IPS-20b (cell line): Measurements from ENCODE around the gene SMYD3.

Experiments
- H3K27ac ChIP-seq: one replicate; pipeline ENCODE4 v1.5.1; 2013; ENCODE audit warnings: low read length
- H3K27me3 ChIP-seq: 2 replicates; pipeline ENCODE4 v1.6.1; 2013; ENCODE audit warnings: mild to moderate bottlenecking, low read length, inconsistent platforms; ENCODE audit not compliant: insufficient read depth
- H3K36me3 ChIP-seq: 2 replicates; pipeline ENCODE4 v1.6.1; 2013; ENCODE audit warnings: low read depth, mild to moderate bottlenecking, inconsistent platforms, low read length, moderate library complexity; ENCODE audit not compliant: insufficient read depth
- H3K4me1 ChIP-seq: 2 replicates; pipeline ENCODE4 v1.6.1; 2013; ENCODE audit warnings: mild to moderate bottlenecking, control low read depth, inconsistent platforms, low read length, moderate library complexity; ENCODE audit not compliant: insufficient read depth
- H3K4me3 ChIP-seq: 2 replicates; pipeline ENCODE4 v1.5.1; 2013; ENCODE audit warnings: mild to moderate bottlenecking, low read length, inconsistent platforms
- H3K9ac ChIP-seq: 2 replicates; pipeline ENCODE4 v1.6.1; 2013; ENCODE audit warnings: low read depth, mild to moderate bottlenecking, inconsistent platforms, low read length, moderate library complexity
- H3K9me3 ChIP-seq: 2 replicates; pipeline ENCODE4 v1.6.1; 2013; ENCODE audit warnings: mild to moderate bottlenecking, low read depth, low read length, inconsistent platforms; ENCODE audit not compliant: insufficient read depth

Gene SMYD3

DNA sequence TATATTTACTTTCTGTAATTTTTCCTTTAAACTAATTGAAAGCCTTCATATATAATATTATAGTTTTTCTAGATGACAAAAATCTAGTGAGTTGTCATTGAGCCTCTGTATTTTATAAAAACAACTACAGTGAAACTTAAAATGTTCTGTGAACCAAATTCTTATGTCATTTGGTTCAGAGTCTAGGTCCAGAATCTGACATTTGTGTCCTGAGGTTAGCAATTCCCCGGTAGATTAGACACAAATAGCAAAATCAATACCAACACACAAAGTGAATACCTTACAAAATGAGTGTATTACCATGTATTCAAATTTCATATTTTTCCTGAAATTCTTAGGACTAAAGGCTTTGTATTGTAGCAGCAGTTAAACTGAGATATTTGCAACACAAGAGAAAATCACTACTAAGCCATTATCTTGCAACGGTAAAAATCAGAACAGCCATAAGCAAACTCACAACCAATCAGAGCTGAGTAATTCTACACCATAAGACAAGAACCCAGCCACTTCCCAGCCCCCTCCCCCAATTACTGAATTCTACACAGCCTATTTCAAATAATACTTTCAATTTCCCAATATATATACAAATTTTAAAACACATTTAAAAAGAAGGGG lies 573.5 kb downstream of the SMYD3 start:
- H3K4me1 ChIP-seq, result peaks cover 16% of the 10 kb centered on the region
- no peaks in the 10 kb centered on the region for H3K9me3 ChIP-seq
- no peaks in the 10 kb centered on the region for H3K36me3 ChIP-seq
- peak overlapping the region; percentile 34; the same call in 1 of the 2 replicates for H3K4me3 ChIP-seq
- no peaks in the 10 kb centered on the region for H3K27me3 ChIP-seq
- H3K9ac ChIP-seq, result no peak overlapping the region
- no peak overlapping the region for H3K27ac ChIP-seq

DNA sequence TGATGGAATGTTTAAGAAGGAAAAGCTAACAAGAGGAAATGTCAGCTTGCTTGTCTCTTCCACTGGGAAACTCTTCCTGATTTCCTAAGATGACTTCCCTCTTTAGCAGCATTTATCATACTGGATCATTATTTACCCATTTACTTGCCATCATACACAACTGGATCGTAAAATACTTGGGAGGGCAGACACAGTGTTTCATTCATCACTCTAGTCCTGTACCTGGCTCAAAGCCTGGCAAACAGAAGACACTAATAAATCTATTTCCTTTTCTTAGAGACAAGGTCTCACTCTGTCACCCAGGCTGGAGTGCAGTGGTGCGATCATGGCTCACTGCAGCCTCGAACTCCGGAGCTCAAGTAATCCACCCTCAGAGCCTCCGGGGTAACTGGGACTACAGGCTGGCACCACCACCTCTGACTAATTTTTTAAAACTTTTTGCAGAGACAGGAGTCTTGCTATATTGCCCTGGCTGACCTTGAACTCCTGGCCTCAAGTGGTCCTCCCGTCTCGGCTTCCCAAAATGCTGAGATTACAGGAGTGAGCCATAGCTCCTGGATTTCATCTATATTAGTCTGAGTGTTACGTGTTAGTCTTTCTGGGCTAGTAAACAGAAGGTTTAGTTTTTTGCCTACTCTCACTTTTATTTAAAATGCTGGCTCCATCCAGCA lies 574.6 kb downstream of the SMYD3 start:
- Histone ChIP-seq H3K4me1 (peaks cover 16% of the 10 kb centered on the region), H3K9ac (no peak overlapping the region), H3K27me3 (no peaks in the 10 kb centered on the region), H3K27ac (no peak overlapping the region), H3K9me3 (no peaks in the 10 kb centered on the region), H3K4me3 (no peak overlapping the region), H3K36me3 (no peaks in the 10 kb centered on the region)

DNA sequence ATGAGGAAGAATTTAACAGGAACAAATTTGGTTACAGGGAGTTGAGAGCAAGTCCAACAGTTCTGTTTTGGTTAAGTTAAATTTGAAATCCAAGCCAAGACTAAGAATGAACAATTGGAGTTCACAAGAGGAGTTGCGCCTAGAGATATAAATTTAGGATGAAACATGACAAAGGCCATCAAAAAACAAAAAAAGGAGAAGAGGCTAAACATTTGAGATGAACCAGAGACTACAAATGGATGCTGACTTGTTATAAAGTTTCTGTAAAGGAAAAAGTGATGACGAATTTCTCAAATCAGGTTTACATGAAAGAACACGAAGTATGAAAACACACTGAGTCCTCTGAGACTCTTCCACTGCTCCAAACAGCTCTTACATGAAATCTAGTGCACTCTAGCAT lies 575.6 kb downstream of the SMYD3 start:
- no peak overlapping the region for H3K4me3 ChIP-seq
- H3K9ac ChIP-seq, result no peak overlapping the region
- H3K9me3 ChIP-seq, result no peaks in the 10 kb centered on the region
- no peaks in the 10 kb centered on the region for H3K27me3 ChIP-seq
- H3K27ac ChIP-seq, result no peak overlapping the region
- no peaks in the 10 kb centered on the region for H3K36me3 ChIP-seq
- peaks cover 16% of the 10 kb centered on the region for H3K4me1 ChIP-seq

DNA sequence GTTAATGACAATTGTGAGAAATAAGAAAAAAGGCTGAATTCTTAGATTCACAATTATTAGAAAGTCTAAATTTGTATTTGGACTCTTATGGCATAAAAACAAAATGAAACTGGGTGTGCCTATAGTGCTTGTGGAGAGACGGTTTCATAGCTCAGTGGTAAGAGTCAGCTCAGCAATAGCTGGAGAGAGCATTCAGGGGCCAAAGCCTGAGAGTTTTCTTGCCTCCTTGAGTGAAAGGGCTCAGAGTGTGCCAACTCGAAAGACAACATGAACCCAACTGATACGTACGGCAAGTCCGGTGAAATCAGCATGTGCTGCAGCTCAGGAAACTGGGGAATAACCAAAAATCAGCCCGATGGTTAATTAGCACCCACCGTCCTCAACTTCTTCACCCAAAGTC lies 577.9 kb downstream of the SMYD3 start:
- Histone ChIP-seq H3K9ac (no peak overlapping the region), H3K27ac (no peak overlapping the region), H3K36me3 (no peaks in the 10 kb centered on the region), H3K27me3 (no peaks in the 10 kb centered on the region), H3K9me3 (no peaks in the 10 kb centered on the region), H3K4me1 (peaks cover 9% of the 10 kb centered on the region), H3K4me3 (no peak overlapping the region)

DNA sequence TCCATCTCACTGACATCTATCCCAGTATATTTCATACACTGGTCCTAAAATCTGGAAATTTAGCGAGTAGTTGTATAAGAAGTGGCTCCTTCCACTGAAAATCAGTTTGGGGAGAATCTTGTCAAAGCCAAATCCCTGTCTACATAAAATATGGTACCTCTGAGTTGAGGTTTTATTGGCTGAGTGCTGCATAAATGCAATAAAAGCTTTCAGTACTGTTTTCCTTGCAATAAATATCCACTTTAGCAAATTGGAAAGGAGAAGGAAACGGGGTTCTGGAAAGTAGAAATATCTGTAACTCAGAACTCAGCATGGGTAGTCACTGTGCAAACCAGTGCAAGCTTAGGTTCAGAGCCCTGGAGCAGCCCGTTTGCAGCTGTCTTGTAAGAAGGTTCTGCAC lies 580.2 kb downstream of the SMYD3 start:
- no peak overlapping the region for H3K9ac ChIP-seq
- H3K4me3 ChIP-seq, result no peak overlapping the region
- no peak overlapping the region for H3K27ac ChIP-seq
- no peaks in the 10 kb centered on the region for H3K4me1 ChIP-seq
- no peaks in the 10 kb centered on the region for H3K27me3 ChIP-seq
- H3K9me3 ChIP-seq, result no peaks in the 10 kb centered on the region
- H3K36me3 ChIP-seq, result no peaks in the 10 kb centered on the region

DNA sequence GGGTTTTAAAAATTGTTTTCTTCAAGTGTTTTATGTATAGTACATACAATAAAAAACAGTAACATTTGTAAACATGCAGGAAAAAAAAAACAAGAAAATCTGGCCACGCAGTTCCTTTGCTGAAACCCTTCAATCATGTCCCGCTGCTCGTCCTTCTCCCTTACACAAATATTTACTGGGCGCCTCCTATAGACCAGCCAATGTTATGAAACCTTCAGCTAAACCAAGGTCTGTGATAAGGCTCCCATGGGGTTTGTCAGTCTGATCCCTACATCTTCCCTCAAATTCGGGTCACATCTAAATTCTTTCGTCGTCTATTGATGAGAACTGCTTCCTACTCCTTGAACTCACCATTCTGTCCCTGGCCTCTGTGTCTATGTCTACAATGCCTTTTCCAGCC lies 583.9 kb downstream of the SMYD3 start:
- no peaks in the 10 kb centered on the region for H3K27me3 ChIP-seq
- no peak overlapping the region for H3K27ac ChIP-seq
- H3K9me3 ChIP-seq, result no peaks in the 10 kb centered on the region; the same call in 1 of the 2 replicates
- no peak overlapping the region for H3K9ac ChIP-seq
- H3K4me1 ChIP-seq, result no peaks in the 10 kb centered on the region
- no peaks in the 10 kb centered on the region for H3K36me3 ChIP-seq
- H3K4me3 ChIP-seq, result no peak overlapping the region

DNA sequence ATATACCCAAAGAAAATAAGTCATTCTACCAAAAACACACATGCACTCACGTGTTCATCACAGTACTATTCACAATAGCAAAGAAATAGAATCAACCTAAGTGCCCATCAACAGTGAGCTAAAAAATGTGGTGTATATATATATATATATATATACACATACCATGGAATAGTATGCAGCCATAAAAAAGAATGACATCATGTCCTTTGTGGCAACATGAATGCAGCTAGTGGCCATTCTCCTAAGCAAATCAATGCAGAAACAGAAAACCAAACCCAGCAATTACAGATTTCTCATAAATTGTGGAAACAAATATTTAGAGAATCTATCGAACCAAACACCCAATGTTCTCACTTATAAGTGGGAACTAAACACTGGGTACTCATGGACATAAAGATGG lies 585.7 kb downstream of the SMYD3 start:
- Histone ChIP-seq H3K4me3 (no peak overlapping the region), H3K27me3 (no peaks in the 10 kb centered on the region), H3K9ac (no peak overlapping the region), H3K9me3 (no peaks in the 10 kb centered on the region; the same call in 1 of the 2 replicates), H3K4me1 (no peaks in the 10 kb centered on the region), H3K36me3 (no peaks in the 10 kb centered on the region), H3K27ac (no peak overlapping the region)

DNA sequence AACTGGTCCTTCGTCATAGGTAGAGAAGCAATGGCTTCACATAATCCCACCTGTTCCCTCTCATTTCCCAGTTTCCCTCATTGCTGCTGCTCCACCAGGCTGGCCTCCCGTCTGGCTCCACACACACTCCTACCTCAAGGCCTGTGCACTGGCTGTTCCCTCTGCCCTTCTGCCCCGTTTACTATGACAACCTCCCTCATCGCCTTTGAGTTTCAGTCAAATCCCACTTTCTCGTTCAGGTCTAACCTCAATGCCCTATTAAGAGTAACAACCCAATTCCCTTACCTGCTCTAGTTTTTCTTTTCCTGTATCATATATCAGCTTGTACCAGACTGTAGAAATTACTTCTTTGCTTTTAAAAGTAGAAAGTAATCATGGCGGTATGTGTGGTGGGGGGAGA lies 589.7 kb downstream of the SMYD3 start:
- no peaks in the 10 kb centered on the region; the same call in 1 of the 2 replicates for H3K9me3 ChIP-seq
- H3K4me1 ChIP-seq, result no peaks in the 10 kb centered on the region
- H3K27me3 ChIP-seq, result no peaks in the 10 kb centered on the region
- H3K27ac ChIP-seq, result no peak overlapping the region
- H3K36me3 ChIP-seq, result no peaks in the 10 kb centered on the region
- no peak overlapping the region for H3K9ac ChIP-seq
- no peak overlapping the region for H3K4me3 ChIP-seq

DNA sequence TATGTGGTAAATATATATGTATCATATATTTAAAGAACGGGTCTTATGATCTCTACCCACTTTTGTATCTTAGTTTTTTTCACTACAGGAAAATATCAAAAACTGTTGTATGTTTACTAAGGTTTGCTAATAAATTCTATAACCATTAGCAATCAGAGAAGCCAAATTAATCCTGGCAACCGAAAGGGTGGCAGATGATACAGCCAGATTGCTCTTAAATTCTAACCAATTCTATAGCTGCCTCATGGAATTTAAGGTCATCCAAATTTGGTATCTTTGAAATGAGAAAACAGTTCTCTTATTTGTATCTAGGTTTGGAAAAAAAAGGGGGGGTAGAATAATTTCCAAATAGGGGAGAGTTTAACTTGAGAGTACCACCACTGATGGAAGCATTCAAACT lies 591.2 kb downstream of the SMYD3 start:
- Histone ChIP-seq H3K27ac (no peak overlapping the region), H3K36me3 (no peaks in the 10 kb centered on the region), H3K4me3 (no peak overlapping the region), H3K27me3 (no peaks in the 10 kb centered on the region), H3K4me1 (no peaks in the 10 kb centered on the region), H3K9ac (no peak overlapping the region), H3K9me3 (no peaks in the 10 kb centered on the region)

DNA sequence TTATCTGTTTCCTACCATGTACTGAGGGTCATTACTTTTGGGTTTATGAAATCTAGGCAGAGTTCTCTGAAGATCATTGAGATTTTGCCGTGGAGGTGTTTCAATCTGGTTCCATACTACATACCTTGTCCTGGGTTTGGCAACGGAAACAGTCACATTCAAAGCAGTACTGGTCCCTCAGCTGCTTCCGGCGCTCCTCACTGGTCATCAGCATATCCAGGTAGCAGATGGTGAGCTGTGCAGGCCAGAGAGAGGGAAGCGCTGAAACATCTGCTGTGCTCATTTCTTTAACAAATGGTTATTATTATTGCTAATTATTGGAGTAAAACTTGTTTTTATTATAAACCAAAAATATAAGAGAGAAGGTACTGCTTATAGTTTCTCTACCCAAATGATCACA lies 591.7 kb downstream of the SMYD3 start:
- no peaks in the 10 kb centered on the region for H3K4me1 ChIP-seq
- no peak overlapping the region for H3K27ac ChIP-seq
- H3K27me3 ChIP-seq, result no peaks in the 10 kb centered on the region
- H3K36me3 ChIP-seq, result no peaks in the 10 kb centered on the region
- H3K4me3 ChIP-seq, result no peak overlapping the region
- H3K9me3 ChIP-seq, result no peaks in the 10 kb centered on the region
- H3K9ac ChIP-seq, result no peak overlapping the region

DNA sequence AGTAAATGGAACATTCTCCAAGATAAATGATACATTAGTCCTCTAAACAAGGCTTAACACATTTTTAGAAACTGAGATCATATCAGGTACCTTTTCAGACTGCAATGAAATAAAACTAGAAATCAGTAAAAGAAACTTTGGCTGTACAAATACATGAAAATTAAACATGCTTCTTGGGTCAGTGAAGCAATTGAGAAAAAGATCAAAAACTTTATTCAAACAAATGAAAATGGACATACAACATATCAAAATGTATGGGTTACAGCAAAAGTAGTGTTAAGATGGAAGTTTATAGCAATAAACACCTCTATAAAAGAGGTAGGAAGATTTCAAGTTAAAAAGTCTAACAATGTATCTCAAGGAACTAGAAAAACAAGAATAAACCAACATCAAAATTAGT lies 598.5 kb downstream of the SMYD3 start:
- Histone ChIP-seq H3K36me3 (no peaks in the 10 kb centered on the region), H3K27ac (no peak overlapping the region), H3K4me3 (no peak overlapping the region), H3K9ac (no peak overlapping the region), H3K9me3 (peaks cover 9% of the 10 kb centered on the region), H3K4me1 (no peaks in the 10 kb centered on the region), H3K27me3 (no peaks in the 10 kb centered on the region)

DNA sequence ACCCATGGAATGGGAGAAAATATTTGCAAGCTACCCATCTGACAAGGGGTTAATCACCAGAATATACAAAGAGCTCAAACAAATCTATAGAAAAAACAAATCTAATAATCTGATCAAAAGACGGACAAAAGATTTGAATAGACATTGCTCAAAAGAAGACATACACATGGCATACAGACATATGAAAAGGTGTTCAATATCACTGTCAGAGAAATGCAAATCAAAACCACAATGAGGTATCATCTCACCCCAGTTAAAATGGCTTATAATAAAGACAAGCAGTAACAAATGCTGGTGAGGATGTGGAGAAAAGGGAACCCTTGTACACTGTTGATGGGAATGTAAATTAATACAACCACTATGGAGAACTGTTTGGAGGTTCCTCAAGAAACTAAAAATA lies 600.9 kb downstream of the SMYD3 start:
- Histone ChIP-seq H3K9me3 (peaks cover 20% of the 10 kb centered on the region), H3K9ac (no peak overlapping the region), H3K4me1 (no peaks in the 10 kb centered on the region), H3K36me3 (no peaks in the 10 kb centered on the region), H3K4me3 (no peak overlapping the region), H3K27ac (no peak overlapping the region), H3K27me3 (no peaks in the 10 kb centered on the region)
